C4-2B (cell line): ENCODE data around the gene PCSK1.

Source experiments
- CTCF ChIP-seq: fragments of 450-650 bp; conservative IDR thresholded peaks from 2 replicates; pipeline ENCODE4 v1.5.1; 2017; ENCODE audit warnings: mild to moderate bottlenecking
- ZFX ChIP-seq: fragments of 450-650 bp; IDR thresholded peaks from 2 replicates; pipeline ENCODE4 v1.6.1; 2017

DNA sequence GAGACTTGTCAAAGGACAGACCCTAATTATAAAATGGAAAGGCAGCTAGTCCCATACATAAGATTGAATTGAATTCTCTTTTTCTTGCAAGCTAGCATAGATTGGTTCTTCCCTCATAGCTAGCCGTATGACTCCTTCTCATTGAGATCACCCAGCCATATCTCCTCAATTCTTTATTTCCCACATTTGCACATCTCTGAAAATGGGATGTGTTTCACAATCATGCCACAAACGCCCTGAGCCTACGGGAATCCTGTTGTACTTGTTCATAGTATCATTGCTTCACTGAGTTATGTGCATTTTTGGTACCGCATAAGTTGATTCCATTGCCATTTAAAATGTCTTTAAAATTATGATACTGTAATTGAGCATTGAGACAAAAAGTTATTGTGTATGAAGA lies 90.5 kb downstream of the PCSK1 start:
- TF ChIP-seq CTCF (no peak), ZFX (no peak)
